Measurements from ENCODE around the gene CBX7. TPM values are rescaled to one million over a fixed set of nuclear protein-coding genes. Genes with fewer than 3 reads are reported as not detected.

CBX7 gene
- total RNA-seq, 4 donors from 2014 or later = 16.0 to 128 (median 102) TPM

DNA sequence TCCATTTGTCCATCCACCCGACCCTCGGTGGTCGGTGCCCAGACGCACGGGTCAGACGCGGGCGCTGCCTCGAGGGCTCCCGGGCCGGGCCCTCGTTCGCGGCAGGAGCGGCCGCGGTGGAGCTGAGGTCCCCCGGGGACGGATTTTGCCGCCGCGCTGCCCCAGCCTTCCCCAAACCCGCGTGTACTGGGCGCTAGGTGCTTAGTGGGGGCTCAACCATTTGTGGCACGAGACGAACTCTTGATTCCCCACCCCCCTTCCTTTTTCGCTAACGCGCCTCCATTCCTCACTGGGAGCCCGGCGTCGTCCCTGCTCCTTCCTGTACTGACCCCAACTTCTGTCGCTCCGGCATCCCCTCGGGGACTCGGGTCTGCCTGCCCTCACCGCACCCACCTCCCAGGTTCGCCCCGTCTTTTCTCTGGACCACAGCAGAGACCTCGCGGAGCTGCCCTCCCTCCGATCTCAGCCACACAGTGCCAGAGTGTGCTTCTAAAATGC is 789 bp upstream of the CBX7 start:
- H3K4me1 ChIP-seq = peaks cover 0 to 22% of the 10 kb centered on the region in 2 donors
- no peak for DNase-seq
- H3K27me3 ChIP-seq = no peaks in the 10 kb centered on the region
- peak overlapping the region; percentile 44 to 74 for H3K4me3 ChIP-seq
- H3K9me3 ChIP-seq = no peaks in the 10 kb centered on the region
- H3K36me3 ChIP-seq = no peaks in the 10 kb centered on the region
- H3K27ac ChIP-seq = peak overlapping the region; percentile 95 to 99
- no peak for TF ChIP-seq CTCF (IDR thresholded peaks at IDR 0.05)
- TF ChIP-seq POLR2A (IDR thresholded peaks at IDR 0.05) = no peak
- intact Hi-C loops (cut with DNase I; ENCODE audit: low total_unique reads) = loop anchor here (5.0 kb wide), 1 partner anchor 164 kb away; the partner anchor contains the start of gene RPL3

- Histone ChIP-seq H3K36me3 (no peaks in the 10 kb centered on the region), H3K27me3 (no peaks in the 10 kb centered on the region), H3K27ac (peak overlapping the region; percentile 95 to 99), H3K4me1 (peaks cover 0 to 22% of the 10 kb centered on the region in 2 donors), H3K4me3 (peak overlapping the region; percentile 65 to 67), H3K9me3 (no peaks in the 10 kb centered on the region)
- no peak for DNase-seq
- no peak for TF ChIP-seq POLR2A (IDR thresholded peaks at IDR 0.05)
- TF ChIP-seq CTCF (IDR thresholded peaks at IDR 0.05) = no peak
- intact Hi-C loops (cut with DNase I; ENCODE audit: low total_unique reads) = loop anchor here (5.0 kb wide), 1 partner anchor 165 kb away; the partner anchor contains the start of gene RPL3
Observed at GRCh38 chr22:39152024-39152510, 413 bp downstream of the CBX7 start.

GRCh38 chr22:39151329-39151975 is 1.0 kb downstream of the CBX7 start:
- no peaks in the 10 kb centered on the region for H3K27me3 ChIP-seq
- H3K4me1 ChIP-seq = peaks cover 3 to 24% of the 10 kb centered on the region in 2 donors
- no peak for DNase-seq
- H3K27ac ChIP-seq = peak overlapping the region; percentile 95 to 99
- peak overlapping the region; percentile 65 to 67 for H3K4me3 ChIP-seq
- H3K9me3 ChIP-seq = no peaks in the 10 kb centered on the region
- TF ChIP-seq POLR2A (IDR thresholded peaks at IDR 0.05) (peak in 1 of 2 donors; percentile 9), CTCF (IDR thresholded peaks at IDR 0.05) (no peak)
- no peaks in the 10 kb centered on the region for H3K36me3 ChIP-seq
- intact Hi-C loops (cut with DNase I; ENCODE audit: low total_unique reads) = loop anchor here (5.0 kb wide), 1 partner anchor 166 kb away; the partner anchor contains the start of gene RPL3

- H3K36me3 ChIP-seq = no peaks in the 10 kb centered on the region
- TF ChIP-seq POLR2A (IDR thresholded peaks at IDR 0.05) (no peak), CTCF (IDR thresholded peaks at IDR 0.05) (no peak)
- H3K27ac ChIP-seq = peak overlapping the region; percentile 95 to 99
- no peaks in the 10 kb centered on the region for H3K9me3 ChIP-seq
- no peaks in the 10 kb centered on the region for H3K27me3 ChIP-seq
- H3K4me3 ChIP-seq = peak overlapping the region; percentile 65 to 67
- peaks cover 6 to 24% of the 10 kb centered on the region in 2 donors for H3K4me1 ChIP-seq
- intact Hi-C loops (cut with DNase I; ENCODE audit: low total_unique reads) = loop anchor here (5.0 kb wide), 1 partner anchor 166 kb away; the partner anchor contains the start of gene RPL3
- no peak for DNase-seq
Observed at GRCh38 chr22:39150848-39151215, 1.6 kb downstream of the CBX7 start.
